SK-N-SH (cell line): ENCODE data around the gene LRRC38. TPM values are rescaled to one million over a fixed set of nuclear protein-coding genes. Genes with fewer than 3 reads are reported as not detected.

Experiments
- CTCF ChIA-PET: fragments of 300-600, 350-600 bp; formaldehyde crosslinking; extraction: SDS; loops from one replicate; lab custom pipeline; 2021; lab: Yijun Ruan, JAX
- POLR2A ChIA-PET: fragments of 350-600 bp; sonication (Branson Sonifier 250); formaldehyde crosslinking; extraction: SDS; loops from one replicate; lab custom pipeline; 2020; ENCODE audit warnings: antibody characterized with exemption, inconsistent platforms; lab: Yijun Ruan, JAX
- DNase-seq: peaks from one replicate; pipeline ENCODE4 v3.0.0; 2012
- H2AFZ ChIP-seq: fragments of 200-600 bp; sonication (generic); 2 replicates; pipeline ENCODE4 v1.8.1; 2016; ENCODE audit warnings: antibody characterized with exemption, mild to moderate bottlenecking, low read depth
- H3F3A ChIP-seq: fragments of 200-600 bp; sonication (generic); replicated peaks from 2 replicates; pipeline ENCODE3; 2016; ENCODE audit warnings: antibody characterized with exemption, mild to moderate bottlenecking; ENCODE audit not compliant: insufficient read depth
- H3K27ac ChIP-seq, 2 experiments: fragments of 200-500 bp in 1 of 2; fragments of 200-600 bp in 1 of 2; sonication (Bioruptor generic) in 1 of 2; sonication (generic), shearing (Covaris generic) in 1 of 2; 2 replicates each; pipeline versions ENCODE4 v1.5.1 to v1.6.1; 2014 to 2016; ENCODE audit warnings: low read depth in 2 of 2, inconsistent platforms in 1 of 2, low read length in 1 of 2, mild to moderate bottlenecking in 1 of 2, mixed read lengths in 1 of 2
- H3K27me3 ChIP-seq: fragments of 200-600 bp; sonication (generic), shearing (Covaris generic); 2 replicates; pipeline ENCODE4 v1.6.1; 2016; ENCODE audit warnings: mixed run types; ENCODE audit not compliant: insufficient read depth
- H3K36me3 ChIP-seq, 2 experiments: fragments of 200-500 bp in 1 of 2; fragments of 200-600 bp in 1 of 2; sonication (Bioruptor generic) in 1 of 2; sonication (generic) in 1 of 2; replicated peaks in 1 of 2; 2 replicates each; pipeline versions ENCODE3 to v1.5.1; 2014 to 2016; ENCODE audit warnings: low read length in 1 of 2, mild to moderate bottlenecking in 1 of 2; ENCODE audit not compliant: insufficient read depth in 2 of 2, control insufficient read depth in 1 of 2
- H3K4me1 ChIP-seq, 2 experiments: fragments of 200-500 bp in 1 of 2; fragments of 200-600 bp in 1 of 2; sonication (Bioruptor generic) in 1 of 2; sonication (generic), shearing (Covaris generic) in 1 of 2; 2 replicates each; pipeline versions ENCODE4 v1.5.1 to v1.6.1; 2014 to 2016; ENCODE audit warnings: low read depth in 1 of 2, low read length in 1 of 2, mixed run types in 1 of 2; ENCODE audit not compliant: insufficient read depth in 2 of 2, control insufficient read depth in 1 of 2
- H3K4me2 ChIP-seq: fragments of 200-600 bp; sonication (generic), shearing (Covaris generic); 2 replicates; pipeline ENCODE4 v1.6.1; 2017; ENCODE audit warnings: mixed run types
- H3K4me3 ChIP-seq, 2 experiments: fragments of 200-500 bp in 1 of 2; fragments of 200-600 bp in 1 of 2; sonication (Bioruptor generic) in 1 of 2; sonication (generic), shearing (Covaris generic) in 1 of 2; 2 replicates each; pipeline versions ENCODE4 v1.5.1 to v1.8.1; 2014 to 2016; ENCODE audit warnings: low read depth in 2 of 2, inconsistent platforms in 1 of 2, low read length in 1 of 2, mild to moderate bottlenecking in 1 of 2, mixed read lengths in 1 of 2, moderate library complexity in 1 of 2
- H3K79me2 ChIP-seq: fragments of 200-600 bp; sonication (generic); 2 replicates; pipeline ENCODE4 v1.8.1; 2017; ENCODE audit warnings: mild to moderate bottlenecking; ENCODE audit not compliant: insufficient read depth
- H3K9ac ChIP-seq: fragments of 200-600 bp; sonication (generic); 2 replicates; pipeline ENCODE4 v1.6.1; 2017; ENCODE audit warnings: mixed run types
- H3K9me2 ChIP-seq: fragments of 200-600 bp; sonication (generic); 2 replicates; pipeline ENCODE4 v1.6.1; 2017; ENCODE audit warnings: mixed run types
- H3K9me3 ChIP-seq: fragments of 200-600 bp; sonication (generic); 2 replicates; pipeline ENCODE4 v1.6.1; 2017; ENCODE audit warnings: mixed run types, mild to moderate bottlenecking, moderate library complexity
- H4K20me1 ChIP-seq: fragments of 200-600 bp; sonication (generic); 2 replicates; pipeline ENCODE4 v1.6.1; 2017; ENCODE audit warnings: mild to moderate bottlenecking, mixed run types; ENCODE audit not compliant: insufficient read depth
- EP300 ChIP-seq, 2 experiments: IDR thresholded peaks; 2 replicates each; pipeline versions ENCODE4 v1.4.0 to v1.6.1; 2012; ENCODE audit warnings: borderline replicate concordance in 1 of 2, low read depth in 1 of 2, low read length in 1 of 2
- EZH2phosphoT487 ChIP-seq: fragments of 200-600 bp; sonication (generic); IDR thresholded peaks from 2 replicates; pipeline ENCODE4 v1.6.1; 2017; ENCODE audit warnings: low read depth, mixed run types, mild to moderate bottlenecking, antibody characterized with exemption, moderate library complexity, borderline replicate concordance
- FOXJ3 ChIP-seq: sonication (generic); formaldehyde crosslinking; IDR thresholded peaks from 2 replicates; pipeline ENCODE4 v1.5.1; 2020; ENCODE audit warnings: mild to moderate bottlenecking, missing genetic modification reagents
- GATA2 ChIP-seq: sonication (generic); formaldehyde crosslinking; IDR thresholded peaks from 2 replicates; pipeline ENCODE4 v1.5.0; 2020; ENCODE audit warnings: mild to moderate bottlenecking, missing genetic modification reagents
- MAX ChIP-seq: IDR thresholded peaks from 2 replicates; pipeline ENCODE4 v1.4.0; 2012; ENCODE audit warnings: low read depth
- MEF2A ChIP-seq: IDR thresholded peaks from 2 replicates; pipeline ENCODE4 v1.4.0; 2012; ENCODE audit warnings: low read depth, borderline replicate concordance
- MXI1 ChIP-seq: IDR thresholded peaks from 2 replicates; pipeline ENCODE4 v1.6.1; 2012; ENCODE audit warnings: mild to moderate bottlenecking, low read depth, low read length, improper control_type of control experiment
- RCOR1 ChIP-seq: fragments of 150-350 bp; IDR thresholded peaks from 2 replicates; pipeline ENCODE4 v1.6.1; 2017; ENCODE audit warnings: antibody characterized with exemption, low read length
- SIN3A ChIP-seq: IDR thresholded peaks from 2 replicates; pipeline ENCODE4 v1.6.1; 2012; ENCODE audit warnings: low read depth, mild to moderate bottlenecking, low read length, moderate library complexity, borderline replicate concordance
- SMC3 ChIP-seq: IDR thresholded peaks from 2 replicates; pipeline ENCODE4 v1.6.1; 2012; ENCODE audit warnings: low read depth, low read length, improper control_type of control experiment
- TEAD4 ChIP-seq: IDR thresholded peaks from 2 replicates; pipeline ENCODE4 v1.4.0; 2012; ENCODE audit warnings: mild to moderate bottlenecking, borderline replicate concordance; ENCODE audit not compliant: insufficient read depth
- WGBS: methylation state at CpG from one replicate; pipeline ENCODE4 v1.1.6; 2017; ENCODE audit warnings: low lambda C conversion rate; 5-methylcytosine and 5-hydroxymethylcytosine counted together
- polyA plus RNA-seq, 3 experiments: library from polyadenylated mRNA; depleted of rRNA; stranded (reverse); fragments of >200 nt; gene quantifications; 2 replicates each; pipeline ENCODE4 v1.2.3, GENCODE V29; 2012
- TF ChIP-seq, protein P1 (sequence below): IDR thresholded peaks from 2 replicates; pipeline ENCODE4; 2012
- TF ChIP-seq, protein P2 (sequence below): fragments of 200-600 bp; sonication (generic); IDR thresholded peaks from 2 replicates; pipeline ENCODE4 v1.6.1; 2017; ENCODE audit warnings: antibody characterized with exemption, mild to moderate bottlenecking, moderate library complexity
- TF ChIP-seq, protein P3 (sequence below): IDR thresholded peaks from 2 replicates; pipeline ENCODE4 v1.4.0; 2012; ENCODE audit warnings: low read depth, borderline replicate concordance

LRRC38 gene
- polyA plus RNA-seq, 1 of the 3 experiments (the other 2 are of a cell fraction), result 0.02 TPM

GRCh38 chr1:13451399-13451965 is 62.3 kb downstream of the LRRC38 start (continued):
- no peak for TF ChIP-seq SIN3A
- TF ChIP-seq FOXJ3 (CRISPR knock-in tag), result no peak
- no peak for TF ChIP-seq SMC3
- TF ChIP-seq MEF2A, result no peak

DNA sequence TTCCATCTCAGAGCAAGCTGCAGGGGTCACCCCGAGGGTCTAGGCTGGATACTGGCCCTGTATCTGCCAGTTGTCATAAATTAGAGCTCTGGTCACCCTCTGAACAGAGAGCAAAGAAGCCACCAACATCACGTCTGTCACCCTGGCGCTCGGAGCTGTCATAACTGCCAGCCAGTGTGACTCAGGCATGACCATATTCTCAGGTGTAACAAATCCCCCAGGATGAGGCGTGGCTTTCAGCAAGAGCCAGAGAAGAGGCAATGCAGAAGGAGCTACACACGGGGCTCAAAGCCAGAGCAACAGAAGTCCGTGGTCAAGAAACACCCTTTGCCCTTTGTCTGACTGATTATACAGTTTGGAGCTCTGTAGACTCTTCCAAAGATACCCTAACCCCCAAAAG is 63.6 kb downstream of the LRRC38 start:
- no peaks in the 10 kb centered on the region for H3K9me2 ChIP-seq
- H3K4me2 ChIP-seq, result no peak overlapping the region
- H3K9me3 ChIP-seq, result no peaks in the 10 kb centered on the region
- H2AFZ ChIP-seq, result no peak overlapping the region
- POLR2A ChIA-PET, result no interaction called here
- 2% methylated on average over 7 of the region's 7 CpGs for WGBS
- no peak for DNase-seq
- H3K9ac ChIP-seq, result no peak overlapping the region
- CTCF ChIA-PET, result no interaction called here
- no peak overlapping the region for H3K4me3 ChIP-seq
- no peaks in the 10 kb centered on the region for H3K4me1 ChIP-seq
- no peak overlapping the region for H3K27ac ChIP-seq
- H3K79me2 ChIP-seq, result no peaks in the 10 kb centered on the region
- no peaks in the 10 kb centered on the region for H4K20me1 ChIP-seq
- no peaks in the 10 kb centered on the region for H3K36me3 ChIP-seq
- H3K27me3 ChIP-seq, result no peaks in the 10 kb centered on the region
- no peaks in the 10 kb centered on the region for H3F3A ChIP-seq
- TF ChIP-seq, protein P1, sequence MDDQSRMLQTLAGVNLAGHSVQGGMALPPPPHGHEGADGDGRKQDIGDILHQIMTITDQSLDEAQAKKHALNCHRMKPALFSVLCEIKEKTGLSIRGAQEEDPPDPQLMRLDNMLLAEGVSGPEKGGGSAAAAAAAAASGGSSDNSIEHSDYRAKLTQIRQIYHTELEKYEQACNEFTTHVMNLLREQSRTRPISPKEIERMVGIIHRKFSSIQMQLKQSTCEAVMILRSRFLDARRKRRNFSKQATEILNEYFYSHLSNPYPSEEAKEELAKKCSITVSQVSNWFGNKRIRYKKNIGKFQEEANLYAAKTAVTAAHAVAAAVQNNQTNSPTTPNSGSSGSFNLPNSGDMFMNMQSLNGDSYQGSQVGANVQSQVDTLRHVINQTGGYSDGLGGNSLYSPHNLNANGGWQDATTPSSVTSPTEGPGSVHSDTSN, result no peak

DNA sequence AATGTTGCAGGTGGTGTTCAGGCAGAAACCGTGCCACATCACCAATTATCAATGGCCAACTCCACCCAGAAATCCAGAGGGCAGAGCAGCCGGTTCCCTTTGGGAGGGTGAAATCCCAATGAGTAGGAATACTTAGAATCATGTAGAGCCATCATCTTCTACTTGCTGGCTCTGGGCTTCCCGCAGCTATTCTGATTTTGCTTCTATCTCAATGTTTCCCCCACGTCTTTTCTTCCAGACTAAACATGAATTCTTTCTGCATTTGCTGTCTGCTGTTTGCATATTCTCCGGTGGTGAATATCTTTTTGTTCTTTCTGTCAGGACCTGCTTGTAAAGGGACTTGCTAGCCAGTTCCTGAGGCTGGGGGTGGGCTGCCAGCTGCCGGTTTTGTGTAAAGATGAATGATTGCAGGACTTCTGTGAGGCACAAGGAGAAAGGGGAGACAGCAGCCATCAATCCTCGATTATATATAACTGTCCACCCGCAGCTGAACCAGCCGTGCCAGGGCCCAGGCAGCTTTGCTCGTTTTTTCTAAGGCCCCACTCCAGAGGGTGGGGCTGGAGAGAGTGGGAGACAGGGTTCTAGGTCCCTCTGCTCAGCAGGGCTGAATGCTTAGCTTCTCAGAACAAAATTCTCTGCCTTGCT is 70.3 kb downstream of the LRRC38 start:
- POLR2A ChIA-PET, result no interaction called here
- H3K4me1 ChIP-seq, result no peaks in the 10 kb centered on the region
- H3K27ac ChIP-seq, result no peak overlapping the region
- 2% methylated on average over 10 of the region's 10 CpGs for whole genome bisulfite sequencing
- H3K27me3 ChIP-seq, result peaks cover 3% of the 10 kb centered on the region; the same call in 1 of the 2 replicates
- H3K9me2 ChIP-seq, result no peaks in the 10 kb centered on the region
- no peaks in the 10 kb centered on the region for H4K20me1 ChIP-seq
- no peaks in the 10 kb centered on the region for H3K79me2 ChIP-seq
- CTCF ChIA-PET, result no interaction called here
- H3F3A ChIP-seq, result no peaks in the 10 kb centered on the region
- H3K36me3 ChIP-seq, result no peaks in the 10 kb centered on the region
- no peak overlapping the region for H3K4me2 ChIP-seq
- H2AFZ ChIP-seq, result no peak overlapping the region
- H3K4me3 ChIP-seq, result no peak overlapping the region
- no peak overlapping the region for H3K9ac ChIP-seq
- H3K9me3 ChIP-seq, result no peaks in the 10 kb centered on the region
- DNase-seq, result no peak
- TF ChIP-seq SIN3A (no peak), GATA2 (CRISPR knock-in tag) (no peak), EZH2phosphoT487 (no peak), MAX (no peak), MEF2A (no peak), RCOR1 (no peak), EP300 (IDR thresholded peaks at IDR 0.05; ENCODE audit: borderline replicate concordance in 1 of 2, low read depth in 1 of 2, low read length in 1 of 2) (no peak), MXI1 (no peak), TEAD4 (no peak), FOXJ3 (CRISPR knock-in tag) (no peak)
- TF ChIP-seq, protein P2, sequence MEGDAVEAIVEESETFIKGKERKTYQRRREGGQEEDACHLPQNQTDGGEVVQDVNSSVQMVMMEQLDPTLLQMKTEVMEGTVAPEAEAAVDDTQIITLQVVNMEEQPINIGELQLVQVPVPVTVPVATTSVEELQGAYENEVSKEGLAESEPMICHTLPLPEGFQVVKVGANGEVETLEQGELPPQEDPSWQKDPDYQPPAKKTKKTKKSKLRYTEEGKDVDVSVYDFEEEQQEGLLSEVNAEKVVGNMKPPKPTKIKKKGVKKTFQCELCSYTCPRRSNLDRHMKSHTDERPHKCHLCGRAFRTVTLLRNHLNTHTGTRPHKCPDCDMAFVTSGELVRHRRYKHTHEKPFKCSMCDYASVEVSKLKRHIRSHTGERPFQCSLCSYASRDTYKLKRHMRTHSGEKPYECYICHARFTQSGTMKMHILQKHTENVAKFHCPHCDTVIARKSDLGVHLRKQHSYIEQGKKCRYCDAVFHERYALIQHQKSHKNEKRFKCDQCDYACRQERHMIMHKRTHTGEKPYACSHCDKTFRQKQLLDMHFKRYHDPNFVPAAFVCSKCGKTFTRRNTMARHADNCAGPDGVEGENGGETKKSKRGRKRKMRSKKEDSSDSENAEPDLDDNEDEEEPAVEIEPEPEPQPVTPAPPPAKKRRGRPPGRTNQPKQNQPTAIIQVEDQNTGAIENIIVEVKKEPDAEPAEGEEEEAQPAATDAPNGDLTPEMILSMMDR, result no peak
- TF ChIP-seq, protein P3, sequence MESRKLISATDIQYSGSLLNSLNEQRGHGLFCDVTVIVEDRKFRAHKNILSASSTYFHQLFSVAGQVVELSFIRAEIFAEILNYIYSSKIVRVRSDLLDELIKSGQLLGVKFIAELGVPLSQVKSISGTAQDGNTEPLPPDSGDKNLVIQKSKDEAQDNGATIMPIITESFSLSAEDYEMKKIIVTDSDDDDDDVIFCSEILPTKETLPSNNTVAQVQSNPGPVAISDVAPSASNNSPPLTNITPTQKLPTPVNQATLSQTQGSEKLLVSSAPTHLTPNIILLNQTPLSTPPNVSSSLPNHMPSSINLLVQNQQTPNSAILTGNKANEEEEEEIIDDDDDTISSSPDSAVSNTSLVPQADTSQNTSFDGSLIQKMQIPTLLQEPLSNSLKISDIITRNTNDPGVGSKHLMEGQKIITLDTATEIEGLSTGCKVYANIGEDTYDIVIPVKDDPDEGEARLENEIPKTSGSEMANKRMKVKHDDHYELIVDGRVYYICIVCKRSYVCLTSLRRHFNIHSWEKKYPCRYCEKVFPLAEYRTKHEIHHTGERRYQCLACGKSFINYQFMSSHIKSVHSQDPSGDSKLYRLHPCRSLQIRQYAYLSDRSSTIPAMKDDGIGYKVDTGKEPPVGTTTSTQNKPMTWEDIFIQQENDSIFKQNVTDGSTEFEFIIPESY, result no peak
